Naive thymus-derived CD4-positive, alpha-beta T cell (primary cell): ENCODE measurements around the gene MRPL40. TPM values are rescaled to one million over a fixed set of nuclear protein-coding genes. Genes with fewer than 3 reads are reported as not detected.
A peak's percentile ranks its signal among the peaks of the same experiment; 100 is the strongest.

ENCODE experiments used
- ATAC-seq: fragments of 150-1000 bp; cut with Tn5 transposase; 2 replicates; pipeline ENCODE4 v1.10.0; 2021; ENCODE audit warnings: mild to moderate bottlenecking, moderate library complexity
- CTCF ChIA-PET: fragments of 350-600 bp; sonication (Branson Sonifier 250); formaldehyde crosslinking; loops from one replicate; lab custom pipeline; 2021; ENCODE audit warnings: antibody characterized with exemption; lab: Charles Lee
- POLR2A ChIA-PET: fragments of 350-600 bp; sonication (Branson Sonifier 250); formaldehyde crosslinking; loops from one replicate; lab custom pipeline; 2021; ENCODE audit warnings: antibody characterized with exemption, inconsistent platforms; lab: Charles Lee
- DNase-seq, 9 donors: peaks; one replicate each; pipeline versions ENCODE4 v3.0.0 to v3.0.0-alpha.2; 2020 to 2022; ENCODE audit warnings: mixed read lengths in 1 of 9
- H3K27ac ChIP-seq: one replicate; pipeline ENCODE4 v1.7.0; 2013; ENCODE audit warnings: mild to moderate bottlenecking, low read depth, low read length, moderate library complexity
- H3K27me3 ChIP-seq, 2 donors: one replicate each; pipeline ENCODE4 v1.7.0; 2013; ENCODE audit warnings: low read length in 2 of 2, mild to moderate bottlenecking in 2 of 2, moderate library complexity in 2 of 2; ENCODE audit not compliant: control insufficient read depth in 2 of 2, insufficient read depth in 2 of 2
- H3K36me3 ChIP-seq, 3 experiments: 1 replicate in 2 of 3; 2 replicates in 1 of 3; pipeline ENCODE4 v1.7.0; 2013; ENCODE audit warnings: low read length in 3 of 3, mild to moderate bottlenecking in 3 of 3, moderate library complexity in 1 of 3; ENCODE audit not compliant: insufficient read depth in 3 of 3, control insufficient read depth in 2 of 3
- H3K4me1 ChIP-seq, 2 donors: one replicate each; pipeline ENCODE4 v1.7.0; 2013; ENCODE audit warnings: low read length in 2 of 2, mild to moderate bottlenecking in 2 of 2, moderate library complexity in 1 of 2; ENCODE audit not compliant: control insufficient read depth in 2 of 2, insufficient read depth in 2 of 2
- H3K4me3 ChIP-seq: 2 replicates; pipeline ENCODE4 v1.7.0; 2013; ENCODE audit warnings: mild to moderate bottlenecking, low read length
- H3K9me3 ChIP-seq, 3 experiments: 1 replicate in 2 of 3; 2 replicates in 1 of 3; pipeline ENCODE4 v1.7.0; 2013; ENCODE audit warnings: low read length in 3 of 3; ENCODE audit not compliant: control insufficient read depth in 2 of 3
- H3K27ac Mint-ChIP-seq, 9 donors: one replicate each; pipeline ENCODE4 v1.8.0; 2020 to 2022; ENCODE audit warnings: mixed read lengths in 9 of 9, mild to moderate bottlenecking in 8 of 9, moderate library complexity in 5 of 9, inconsistent platforms in 2 of 9
- H3K27me3 Mint-ChIP-seq, 5 donors: one replicate each; pipeline ENCODE4 v1.8.0; 2021 to 2022; ENCODE audit warnings: mixed read lengths in 5 of 5, mild to moderate bottlenecking in 1 of 5
- H3K36me3 Mint-ChIP-seq, 5 donors: one replicate each; pipeline ENCODE4 v1.8.0; 2020 to 2022; ENCODE audit warnings: mixed read lengths in 5 of 5, mild to moderate bottlenecking in 3 of 5, inconsistent platforms in 1 of 5
- H3K4me1 Mint-ChIP-seq, 7 donors: one replicate each; pipeline ENCODE4 v1.8.0; 2020 to 2022; ENCODE audit warnings: mixed read lengths in 7 of 7, mild to moderate bottlenecking in 3 of 7, inconsistent platforms in 1 of 7
- H3K4me3 Mint-ChIP-seq, 10 donors: one replicate each; pipeline ENCODE4 v1.8.0; 2020 to 2022; ENCODE audit warnings: mild to moderate bottlenecking in 10 of 10, mixed read lengths in 10 of 10, moderate library complexity in 6 of 10, inconsistent platforms in 2 of 10
- H3K9me3 Mint-ChIP-seq, 11 donors: one replicate each; pipeline ENCODE4 v1.8.0; 2020 to 2022; ENCODE audit warnings: mixed read lengths in 11 of 11, mild to moderate bottlenecking in 4 of 11, inconsistent platforms in 1 of 11, moderate library complexity in 1 of 11
- intact Hi-C, 2 donors: fragments of 100-400 bp; cut with micrococcal nuclease; formaldehyde crosslinking; loops; one replicate each; pipeline ENCODE4 v1.15.1; 2023
- polyA plus RNA-seq, 2 donors: library from polyadenylated mRNA; unstranded; fragments of 300-500 nt; fragmentation: Illumina TruSeq; gene quantifications; one replicate each; pipeline ENCODE4 v1.2.3, GENCODE V29; 2021
- total RNA-seq, 6 experiments: library from RNA in 5 of 6; stranded (reverse) in 5 of 6; gene quantifications; 1 replicate in 5 of 6; 2 replicates in 1 of 6; pipeline ENCODE4 v1.2.3 and lab custom pipeline; 2021 to 2026

Gene MRPL40
- total and polyA plus RNA-seq, 7 experiments from 2014 or later, result 11.5 to 72.1 (median 17.2) TPM

- H3K27ac Mint-ChIP-seq, result peak overlapping the region in 4 of 9 donors; percentile 1 to 70 (median 56)
- ChIA-PET POLR2A (interaction anchor here (1.2 to 2.1 kb wide), 2 partner anchors 7 to 10 kb away, joined by 5 read pairs; partner anchors contain the start of gene C22orf39), CTCF (no interaction called here)
- intact Hi-C loops, result no loop called here
- no peak overlapping the region for H3K4me3 Mint-ChIP-seq
- ATAC-seq (no peak), DNase-seq (no peak)
- no peaks in the 10 kb centered on the region for H3K27me3 ChIP-seq
- H3K27ac ChIP-seq, result no peak overlapping the region
- H3K9me3 ChIP-seq, result no peaks in the 10 kb centered on the region
- H3K27me3 Mint-ChIP-seq, result no peaks in the 10 kb centered on the region
- H3K4me3 ChIP-seq, result no peak overlapping the region
- peaks cover 0 to 1% (median 0%) of the 10 kb centered on the region in 7 donors for H3K4me1 Mint-ChIP-seq
- peaks cover 9 to 51% (median 15%) of the 10 kb centered on the region in 5 donors for H3K36me3 Mint-ChIP-seq
- peaks cover 0 to 2% (median 0%) of the 10 kb centered on the region in 11 donors for H3K9me3 Mint-ChIP-seq
- H3K4me1 ChIP-seq, result no peaks in the 10 kb centered on the region
- H3K36me3 ChIP-seq, result peaks cover 19 to 67% (median 25%) of the 10 kb centered on the region in 3 experiments
These were observed 22.7 kb downstream of the MRPL40 start for GRCh38 chr22:19455033-19455432.

- Histone ChIP-seq H3K27ac (no peak overlapping the region), H3K36me3 (peaks cover 19 to 70% (median 25%) of the 10 kb centered on the region in 3 experiments), H3K27me3 (no peaks in the 10 kb centered on the region), H3K4me1 (no peaks in the 10 kb centered on the region), H3K9me3 (no peaks in the 10 kb centered on the region), H3K4me3 (no peak overlapping the region)
- POLR2A ChIA-PET, result interaction anchor here (1.2 to 2.1 kb wide), 2 partner anchors 8 to 10 kb away, joined by 5 read pairs; partner anchors contain the start of gene C22orf39
- H3K27ac Mint-ChIP-seq, result peak overlapping the region in 5 of 9 donors; percentile 30 to 76 (median 54)
- H3K9me3 Mint-ChIP-seq, result peaks cover 0 to 2% (median 0%) of the 10 kb centered on the region in 11 donors
- no peak for ATAC-seq
- peaks cover 0 to 1% (median 0%) of the 10 kb centered on the region in 7 donors for H3K4me1 Mint-ChIP-seq
- H3K27me3 Mint-ChIP-seq, result no peaks in the 10 kb centered on the region
- no peak overlapping the region for H3K4me3 Mint-ChIP-seq
- intact Hi-C loops, result no loop called here
- DNase-seq, result no peak
- peaks cover 9 to 54% (median 15%) of the 10 kb centered on the region in 5 donors for H3K36me3 Mint-ChIP-seq
- CTCF ChIA-PET, result no interaction called here
These were observed 23.4 kb downstream of the MRPL40 start for GRCh38 chr22:19455585-19456370.

GRCh38 chr22:19456541-19456940 is 24.2 kb downstream of the MRPL40 start:
- POLR2A ChIA-PET, result interaction anchor here (2.1 kb wide), 1 partner anchor 9 kb away, joined by 5 read pairs; the partner anchor contains the start of gene C22orf39
- H3K36me3 Mint-ChIP-seq, result peaks cover 9 to 59% (median 15%) of the 10 kb centered on the region in 5 donors
- Histone ChIP-seq H3K4me3 (no peak overlapping the region), H3K9me3 (no peaks in the 10 kb centered on the region), H3K27ac (no peak overlapping the region), H3K4me1 (no peaks in the 10 kb centered on the region), H3K27me3 (no peaks in the 10 kb centered on the region), H3K36me3 (peaks cover 19 to 67% (median 25%) of the 10 kb centered on the region in 3 experiments)
- DNase-seq, result no peak
- peak overlapping the region in 1 of 9 donors; percentile 51 for H3K27ac Mint-ChIP-seq
- H3K4me3 Mint-ChIP-seq, result no peak overlapping the region
- CTCF ChIA-PET, result no interaction called here
- H3K27me3 Mint-ChIP-seq, result no peaks in the 10 kb centered on the region
- H3K9me3 Mint-ChIP-seq, result peaks cover 0 to 2% (median 0%) of the 10 kb centered on the region in 11 donors
- intact Hi-C loops, result no loop called here
- ATAC-seq, result no peak
- peaks cover 0 to 1% (median 0%) of the 10 kb centered on the region in 7 donors for H3K4me1 Mint-ChIP-seq

- CTCF ChIA-PET, result no interaction called here
- Histone ChIP-seq H3K27ac (no peak overlapping the region), H3K4me1 (no peaks in the 10 kb centered on the region), H3K36me3 (peaks cover 19 to 59% (median 25%) of the 10 kb centered on the region in 3 experiments), H3K9me3 (no peaks in the 10 kb centered on the region), H3K27me3 (no peaks in the 10 kb centered on the region), H3K4me3 (no peak overlapping the region)
- intact Hi-C loops, result no loop called here
- no peak for ATAC-seq
- no peaks in the 10 kb centered on the region for H3K27me3 Mint-ChIP-seq
- peaks cover 0 to 1% (median 0%) of the 10 kb centered on the region in 7 donors for H3K4me1 Mint-ChIP-seq
- peaks cover 0 to 2% (median 0%) of the 10 kb centered on the region in 11 donors for H3K9me3 Mint-ChIP-seq
- H3K36me3 Mint-ChIP-seq, result peaks cover 5 to 53% (median 15%) of the 10 kb centered on the region in 5 donors
- H3K27ac Mint-ChIP-seq, result no peak overlapping the region
- DNase-seq, result no peak
- POLR2A ChIA-PET, result no interaction called here
- H3K4me3 Mint-ChIP-seq, result no peak overlapping the region
These were observed 25.6 kb downstream of the MRPL40 start for GRCh38 chr22:19457828-19458428.

- Histone ChIP-seq H3K27me3 (no peaks in the 10 kb centered on the region), H3K9me3 (no peaks in the 10 kb centered on the region), H3K4me3 (no peak overlapping the region), H3K27ac (no peak overlapping the region), H3K36me3 (peaks cover 16 to 58% (median 27%) of the 10 kb centered on the region in 3 experiments), H3K4me1 (no peaks in the 10 kb centered on the region)
- DNase-seq (no peak), ATAC-seq (no peak)
- H3K4me3 Mint-ChIP-seq, result no peak overlapping the region
- peaks cover 0 to 7% (median 0%) of the 10 kb centered on the region in 7 donors for H3K4me1 Mint-ChIP-seq
- peaks cover 0 to 2% (median 0%) of the 10 kb centered on the region in 11 donors for H3K9me3 Mint-ChIP-seq
- CTCF ChIA-PET, result no interaction called here
- POLR2A ChIA-PET, result no interaction called here
- no peak overlapping the region for H3K27ac Mint-ChIP-seq
- intact Hi-C loops, result no loop called here
- no peaks in the 10 kb centered on the region for H3K27me3 Mint-ChIP-seq
- peaks cover under 1 to 58% (median 20%) of the 10 kb centered on the region in 5 donors for H3K36me3 Mint-ChIP-seq
These were observed 27.7 kb downstream of the MRPL40 start for GRCh38 chr22:19460036-19460435.

- H3K27me3 ChIP-seq, result no peaks in the 10 kb centered on the region
- H3K4me1 ChIP-seq, result no peaks in the 10 kb centered on the region
- ATAC-seq, result no peak
- ChIA-PET POLR2A (interaction anchor here (1.0 to 1.2 kb wide), 2 partner anchors 13 to 18 kb away, joined by 3 to 4 read pairs; partner anchors contain the start of gene CDC45), CTCF (no interaction called here)
- no peaks in the 10 kb centered on the region for H3K9me3 ChIP-seq
- intact Hi-C loops, result no loop called here
- H3K9me3 Mint-ChIP-seq, result peaks cover 0 to 1% (median 0%) of the 10 kb centered on the region in 11 donors
- no peak overlapping the region for H3K27ac ChIP-seq
- no peak overlapping the region for H3K27ac Mint-ChIP-seq
- H3K36me3 Mint-ChIP-seq, result peaks cover 6 to 55% (median 22%) of the 10 kb centered on the region in 5 donors
- H3K27me3 Mint-ChIP-seq, result no peaks in the 10 kb centered on the region
- DNase-seq, result no peak
- H3K4me3 ChIP-seq, result no peak overlapping the region
- peaks cover 21 to 57% (median 29%) of the 10 kb centered on the region in 3 experiments for H3K36me3 ChIP-seq
- H3K4me1 Mint-ChIP-seq, result peaks cover 0 to 13% (median 0%) of the 10 kb centered on the region in 7 donors
- H3K4me3 Mint-ChIP-seq, result no peak overlapping the region
These were observed 29.2 kb downstream of the MRPL40 start for GRCh38 chr22:19461506-19461905.
